Measurements from ENCODE around the gene PRKCG.

DNA sequence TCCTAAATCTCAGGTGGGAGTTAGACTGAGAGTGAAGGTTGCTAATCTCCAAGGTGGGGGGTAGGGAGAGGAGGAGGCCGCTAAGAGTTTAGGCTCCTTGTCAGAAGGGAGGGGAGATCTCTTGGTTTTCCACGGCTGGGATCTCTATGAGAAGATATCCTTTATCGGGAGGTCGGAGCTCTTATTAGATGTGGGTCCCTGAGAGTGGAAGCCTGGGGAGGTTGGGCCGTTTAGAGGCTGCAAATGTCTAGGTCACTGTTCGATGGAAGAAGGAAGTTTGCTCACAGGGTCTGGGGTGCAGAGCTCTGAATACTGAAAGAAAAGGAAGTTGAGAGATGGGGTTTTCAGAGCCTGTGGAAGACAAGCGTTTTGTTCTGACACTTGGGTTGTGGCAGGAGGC lies 10.5 kb upstream of the PRKCG start:
- TF ChIP-seq, protein P1, sequence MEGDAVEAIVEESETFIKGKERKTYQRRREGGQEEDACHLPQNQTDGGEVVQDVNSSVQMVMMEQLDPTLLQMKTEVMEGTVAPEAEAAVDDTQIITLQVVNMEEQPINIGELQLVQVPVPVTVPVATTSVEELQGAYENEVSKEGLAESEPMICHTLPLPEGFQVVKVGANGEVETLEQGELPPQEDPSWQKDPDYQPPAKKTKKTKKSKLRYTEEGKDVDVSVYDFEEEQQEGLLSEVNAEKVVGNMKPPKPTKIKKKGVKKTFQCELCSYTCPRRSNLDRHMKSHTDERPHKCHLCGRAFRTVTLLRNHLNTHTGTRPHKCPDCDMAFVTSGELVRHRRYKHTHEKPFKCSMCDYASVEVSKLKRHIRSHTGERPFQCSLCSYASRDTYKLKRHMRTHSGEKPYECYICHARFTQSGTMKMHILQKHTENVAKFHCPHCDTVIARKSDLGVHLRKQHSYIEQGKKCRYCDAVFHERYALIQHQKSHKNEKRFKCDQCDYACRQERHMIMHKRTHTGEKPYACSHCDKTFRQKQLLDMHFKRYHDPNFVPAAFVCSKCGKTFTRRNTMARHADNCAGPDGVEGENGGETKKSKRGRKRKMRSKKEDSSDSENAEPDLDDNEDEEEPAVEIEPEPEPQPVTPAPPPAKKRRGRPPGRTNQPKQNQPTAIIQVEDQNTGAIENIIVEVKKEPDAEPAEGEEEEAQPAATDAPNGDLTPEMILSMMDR (IDR thresholded peaks at IDR 0.05), result no peak
- no peak for TF ChIP-seq POLR2A (IDR thresholded peaks at IDR 0.05)

Measured in esophagus squamous epithelium (tissue), 4 donors.